Measurements from ENCODE around the gene STK26. TPM values are rescaled to one million over a fixed set of nuclear protein-coding genes. Genes with fewer than 3 reads are reported as not detected.
"Not testable (repeated sequence)": the region's sequence is repeated elsewhere in the genome, so short reads cannot be mapped to it uniquely, and the experiment has no call there.

STK26 gene
- total and polyA plus RNA-seq, 4 experiments from 2014 or later: 38.1 to 57.2 (median 45.1) TPM

DNA sequence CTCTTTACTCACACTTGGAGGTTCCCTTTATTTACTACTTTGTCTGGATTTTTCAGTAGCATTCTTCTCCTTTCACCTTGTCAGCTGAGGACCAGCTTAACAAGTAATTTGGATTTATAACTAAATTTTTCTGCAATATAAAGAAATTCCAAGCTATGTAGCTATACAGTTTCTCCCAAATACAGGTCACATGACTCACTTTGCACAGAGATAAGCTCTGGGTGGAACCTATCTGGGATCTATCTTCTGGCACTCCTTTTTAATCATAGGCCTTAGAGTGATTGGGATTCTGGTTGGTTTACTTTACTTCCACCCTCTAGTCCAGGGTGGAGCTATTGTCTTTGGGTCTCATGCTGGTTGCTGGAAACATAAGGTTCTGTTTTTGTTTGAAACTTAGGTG, 34.9 kb upstream of the STK26 start:
- Mint-ChIP-seq H3K27ac (peak overlapping the region in 6 of 7 donors; percentile 9 to 89 (median 55)), H3K4me1 (peaks cover 28 to 63% (median 37%) of the 10 kb centered on the region in 4 donors), H3K27me3 (no peaks in the 10 kb centered on the region), H3K9me3 (peaks cover 0 to 6% (median 0%) of the 10 kb centered on the region in 8 donors), H3K4me3 (peak overlapping the region in 2 of 8 donors; percentile 35 to 47), H3K36me3 (no peaks in the 10 kb centered on the region)
- intact Hi-C loops (cut with micrococcal nuclease): loop anchor here (10.0 kb wide), 1 partner anchor 133 kb away; no protein-coding TSS in a partner anchor
- DNase-seq: no peak
- ChIA-PET CTCF (ENCODE audit: partially characterized antibody) (no interaction called here), POLR2A (ENCODE audit: partially characterized antibody) (interaction anchor here (0.8 to 2.4 kb wide), 3 partner anchors 19 to 35 kb away, joined by 3 to 11 read pairs (median 6); partner anchors contain the start of gene STK26)
- Histone ChIP-seq H3K4me3 (ENCODE audit: low read length in 2 of 2) (no peak overlapping the region), H3K27me3 (ENCODE audit: insufficient read depth, low read length) (no peaks in the 10 kb centered on the region), H3K4me1 (ENCODE audit: insufficient read depth, low read length) (peaks cover 47% of the 10 kb centered on the region), H3K9me3 (ENCODE audit: control insufficient read depth in 1 of 2, low read length in 2 of 2) (no peaks in the 10 kb centered on the region), H3K27ac (ENCODE audit: low read depth, low read length) (no peak overlapping the region), H3K36me3 (ENCODE audit: insufficient read depth, low read length) (no peaks in the 10 kb centered on the region)

DNA sequence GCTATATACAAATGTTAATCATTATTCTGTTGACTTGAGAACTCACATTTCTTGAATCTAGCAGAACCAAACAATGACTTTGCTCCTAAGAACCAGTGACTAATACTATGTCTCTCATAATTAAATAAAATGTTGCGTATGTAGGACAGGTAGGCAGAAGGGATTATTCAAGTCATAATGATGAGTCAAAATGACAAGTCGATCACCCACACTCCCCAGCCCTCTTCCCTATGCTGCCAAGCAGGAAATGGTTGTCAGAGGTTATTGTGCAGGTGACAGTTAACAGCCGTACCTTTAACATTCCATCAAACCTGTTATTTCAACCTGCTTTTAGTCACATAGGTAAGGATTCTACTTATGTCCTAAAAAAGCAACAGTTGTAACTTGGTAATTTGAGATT, 22.0 kb upstream of the STK26 start:
- H3K4me3 ChIP-seq (ENCODE audit: low read length in 2 of 2): no peak overlapping the region
- H3K4me1 Mint-ChIP-seq: peaks cover 9 to 25% (median 11%) of the 10 kb centered on the region in 4 donors
- no peaks in the 10 kb centered on the region for H3K9me3 Mint-ChIP-seq
- POLR2A ChIA-PET (ENCODE audit: partially characterized antibody): interaction anchor here (1.5 kb wide), 1 partner anchor 22 kb away, joined by 5 read pairs; the partner anchor contains the start of gene STK26
- H3K4me3 Mint-ChIP-seq: peak overlapping the region in 1 of 8 donors; percentile 47
- DNase-seq: peak in 1 of 5 donors; percentile 36
- peaks cover 11% of the 10 kb centered on the region for H3K4me1 ChIP-seq (ENCODE audit: insufficient read depth, low read length)
- H3K27ac ChIP-seq (ENCODE audit: low read depth, low read length): no peak overlapping the region
- H3K36me3 ChIP-seq (ENCODE audit: insufficient read depth, low read length): no peaks in the 10 kb centered on the region
- no peaks in the 10 kb centered on the region for H3K27me3 ChIP-seq (ENCODE audit: insufficient read depth, low read length)
- CTCF ChIA-PET (ENCODE audit: partially characterized antibody): no interaction called here
- intact Hi-C loops (cut with micrococcal nuclease): no loop called here
- no peaks in the 10 kb centered on the region for H3K9me3 ChIP-seq (ENCODE audit: control insufficient read depth in 1 of 2, low read length in 2 of 2)
- no peak overlapping the region for H3K27ac Mint-ChIP-seq
- H3K36me3 Mint-ChIP-seq: no peaks in the 10 kb centered on the region
- no peaks in the 10 kb centered on the region for H3K27me3 Mint-ChIP-seq

DNA sequence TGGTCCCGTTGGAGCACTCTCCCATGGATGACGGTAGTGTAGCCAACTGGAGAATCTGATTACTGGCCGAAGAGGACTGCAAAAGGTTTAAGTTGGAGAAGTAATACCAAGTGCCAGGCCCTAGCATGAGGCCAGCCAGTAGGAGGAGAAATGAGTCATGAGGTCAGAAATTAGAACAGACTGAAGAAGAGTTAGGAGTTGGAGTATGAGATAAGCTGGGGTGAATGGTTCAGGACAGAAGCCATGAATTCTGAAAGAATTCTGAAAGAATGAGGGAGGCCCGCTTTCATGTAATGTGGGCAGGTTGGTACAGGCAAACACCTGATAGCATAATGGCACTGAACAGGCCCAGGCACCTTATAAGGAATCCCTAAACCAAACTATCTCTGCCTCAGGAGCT, 18.4 kb upstream of the STK26 start:
- intact Hi-C loops (cut with micrococcal nuclease): no loop called here
- no peak for DNase-seq
- POLR2A ChIA-PET (ENCODE audit: partially characterized antibody): no interaction called here
- peaks cover 11% of the 10 kb centered on the region for H3K4me1 ChIP-seq (ENCODE audit: insufficient read depth, low read length)
- H3K4me3 ChIP-seq (ENCODE audit: low read length in 2 of 2): no peak overlapping the region
- Mint-ChIP-seq H3K4me3 (no peak overlapping the region), H3K4me1 (peaks cover 9 to 25% (median 12%) of the 10 kb centered on the region in 4 donors), H3K27me3 (peaks cover 0 to 1% of the 10 kb centered on the region in 2 donors), H3K36me3 (no peaks in the 10 kb centered on the region), H3K9me3 (no peaks in the 10 kb centered on the region), H3K27ac (no peak overlapping the region)
- H3K9me3 ChIP-seq (ENCODE audit: control insufficient read depth in 1 of 2, low read length in 2 of 2): no peaks in the 10 kb centered on the region
- H3K27me3 ChIP-seq (ENCODE audit: insufficient read depth, low read length): no peaks in the 10 kb centered on the region
- CTCF ChIA-PET (ENCODE audit: partially characterized antibody): no interaction called here
- no peaks in the 10 kb centered on the region for H3K36me3 ChIP-seq (ENCODE audit: insufficient read depth, low read length)
- H3K27ac ChIP-seq (ENCODE audit: low read depth, low read length): no peak overlapping the region

DNA sequence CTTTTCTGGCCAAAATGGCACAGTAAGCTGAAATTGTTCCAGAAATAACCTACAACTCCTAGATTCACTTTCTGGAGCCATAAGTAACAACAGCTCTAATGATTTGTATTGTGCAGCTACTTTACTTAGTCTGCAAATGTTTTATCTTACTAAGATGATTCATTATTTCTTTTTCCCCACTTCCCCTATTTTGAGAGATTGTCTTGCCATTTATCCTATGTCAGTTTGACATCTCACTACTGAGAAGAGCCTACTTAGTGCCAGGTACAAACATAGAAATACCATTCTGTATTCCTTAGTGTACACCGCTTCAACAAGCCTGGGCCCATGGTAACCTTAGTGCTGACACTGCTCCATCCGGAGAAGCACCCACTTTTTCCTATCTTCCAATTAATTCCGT, 13.8 kb upstream of the STK26 start:
- ChIA-PET CTCF (ENCODE audit: partially characterized antibody) (no interaction called here), POLR2A (ENCODE audit: partially characterized antibody) (no interaction called here)
- no peak for DNase-seq
- no peaks in the 10 kb centered on the region for H3K36me3 ChIP-seq (ENCODE audit: insufficient read depth, low read length)
- H3K27me3 ChIP-seq (ENCODE audit: insufficient read depth, low read length): no peaks in the 10 kb centered on the region
- H3K27ac ChIP-seq (ENCODE audit: low read depth, low read length): no peak overlapping the region
- no peaks in the 10 kb centered on the region for H3K4me1 ChIP-seq (ENCODE audit: insufficient read depth, low read length)
- peaks cover 0 to 2% (median 0%) of the 10 kb centered on the region in 4 donors for H3K4me1 Mint-ChIP-seq
- peaks cover 0 to 1% of the 10 kb centered on the region in 2 donors for H3K27me3 Mint-ChIP-seq
- no peak overlapping the region for H3K27ac Mint-ChIP-seq
- H3K9me3 Mint-ChIP-seq: no peaks in the 10 kb centered on the region
- no peak overlapping the region for H3K4me3 Mint-ChIP-seq
- intact Hi-C loops (cut with micrococcal nuclease): no loop called here
- H3K9me3 ChIP-seq (ENCODE audit: control insufficient read depth in 1 of 2, low read length in 2 of 2): no peaks in the 10 kb centered on the region
- no peak overlapping the region for H3K4me3 ChIP-seq (ENCODE audit: low read length in 2 of 2)
- H3K36me3 Mint-ChIP-seq: no peaks in the 10 kb centered on the region

DNA sequence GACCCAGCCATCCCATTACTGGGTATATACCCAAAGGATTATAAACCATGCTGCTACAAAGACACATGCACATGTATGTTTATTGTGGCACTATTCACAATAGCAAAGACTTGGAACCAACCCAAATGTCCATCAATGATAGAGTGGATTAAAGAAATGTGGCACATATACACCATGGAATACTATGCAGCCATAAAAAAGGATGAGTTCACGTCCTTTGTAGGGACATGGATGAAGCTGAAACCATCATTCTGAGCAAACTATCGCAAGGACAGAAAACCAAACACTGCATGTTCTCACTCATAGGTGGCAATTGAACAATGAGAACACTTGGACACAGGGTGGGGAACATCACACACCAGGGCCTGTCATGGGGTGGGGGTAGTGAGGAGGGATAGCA, 12.9 kb upstream of the STK26 start:
- H3K36me3 ChIP-seq (ENCODE audit: insufficient read depth, low read length); H3K9me3 ChIP-seq (ENCODE audit: control insufficient read depth in 1 of 2, low read length in 2 of 2); H3K27ac Mint-ChIP-seq; H3K4me1 ChIP-seq (ENCODE audit: insufficient read depth, low read length); H3K4me3 Mint-ChIP-seq; H3K27ac ChIP-seq (ENCODE audit: low read depth, low read length); H3K36me3 Mint-ChIP-seq; H3K4me3 ChIP-seq (ENCODE audit: low read length in 2 of 2); H3K27me3 Mint-ChIP-seq; intact Hi-C loops (cut with micrococcal nuclease); DNase-seq; H3K27me3 ChIP-seq (ENCODE audit: insufficient read depth, low read length); H3K4me1 Mint-ChIP-seq; CTCF ChIA-PET (ENCODE audit: partially characterized antibody); POLR2A ChIA-PET (ENCODE audit: partially characterized antibody); H3K9me3 Mint-ChIP-seq: not testable (repeated sequence)

DNA sequence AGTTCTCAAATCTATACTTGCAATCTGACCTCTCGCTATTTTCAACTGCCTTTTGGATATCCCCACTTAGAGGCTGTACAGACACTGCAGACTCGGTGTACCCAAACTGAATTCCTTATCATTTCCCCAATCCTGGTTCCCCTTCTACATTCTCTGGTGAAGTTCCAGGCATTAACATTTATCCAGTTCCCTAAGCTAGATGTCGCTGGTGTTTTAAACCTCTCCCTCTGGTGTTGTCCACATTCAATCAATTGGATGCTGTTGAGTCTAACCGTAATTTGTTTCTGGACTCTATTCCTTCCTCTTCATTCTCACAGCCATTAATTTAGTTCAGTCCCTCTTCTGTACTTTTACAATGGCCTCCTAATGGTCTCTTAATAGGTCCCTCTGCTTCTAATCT, 7.2 kb upstream of the STK26 start:
- Histone ChIP-seq H3K4me3 (ENCODE audit: low read length in 2 of 2) (no peak overlapping the region), H3K4me1 (ENCODE audit: insufficient read depth, low read length) (peaks cover 15% of the 10 kb centered on the region), H3K27me3 (ENCODE audit: insufficient read depth, low read length) (no peaks in the 10 kb centered on the region), H3K9me3 (ENCODE audit: control insufficient read depth in 1 of 2, low read length in 2 of 2) (no peaks in the 10 kb centered on the region), H3K36me3 (ENCODE audit: insufficient read depth, low read length) (no peaks in the 10 kb centered on the region), H3K27ac (ENCODE audit: low read depth, low read length) (no peak overlapping the region)
- ChIA-PET POLR2A (ENCODE audit: partially characterized antibody) (no interaction called here), CTCF (ENCODE audit: partially characterized antibody) (no interaction called here)
- Mint-ChIP-seq H3K9me3 (no peaks in the 10 kb centered on the region), H3K36me3 (no peaks in the 10 kb centered on the region), H3K4me3 (no peak overlapping the region), H3K27me3 (no peaks in the 10 kb centered on the region), H3K4me1 (peaks cover 6 to 16% (median 13%) of the 10 kb centered on the region in 4 donors), H3K27ac (peak overlapping the region in 1 of 7 donors; percentile 7)
- no peak for DNase-seq
- intact Hi-C loops (cut with micrococcal nuclease): no loop called here

DNA sequence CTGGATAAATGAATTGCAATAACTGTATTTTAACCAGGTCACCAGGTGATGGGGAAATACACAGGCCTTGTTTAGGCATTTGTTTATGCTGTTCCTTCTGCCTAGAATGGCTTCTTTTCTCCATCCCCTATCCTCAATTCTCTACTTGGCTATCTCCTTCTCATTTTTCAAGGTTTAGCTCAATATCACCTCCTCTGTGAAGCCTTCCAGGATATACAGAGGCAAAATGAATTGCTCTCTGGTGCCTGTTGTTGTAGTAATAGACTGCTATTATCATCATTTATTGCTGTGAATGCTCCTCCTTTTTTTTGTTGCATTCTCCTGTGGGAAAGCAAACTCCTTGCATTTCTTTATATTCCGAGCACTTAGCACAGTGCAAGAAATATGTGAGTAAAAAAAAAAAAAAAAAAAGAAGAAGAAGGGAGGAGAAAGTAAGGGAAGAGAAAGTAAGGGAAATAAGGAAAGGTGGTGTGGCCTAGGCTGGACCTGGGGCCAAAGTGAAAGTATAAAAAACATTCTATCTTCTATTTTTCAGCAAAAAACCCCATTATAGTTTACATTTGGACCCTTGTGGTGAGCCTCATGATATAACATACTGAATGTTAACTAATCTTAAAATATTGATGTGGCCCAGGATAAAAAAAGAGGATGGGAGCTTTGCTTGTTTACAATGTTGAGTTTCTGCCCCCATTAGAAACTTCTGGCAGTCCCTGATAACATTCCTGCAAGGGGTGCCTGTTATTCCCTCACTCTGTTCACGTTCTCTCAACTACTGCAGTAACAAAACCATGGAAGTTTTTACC, 6.3 kb upstream of the STK26 start:
- intact Hi-C loops (cut with micrococcal nuclease): no loop called here
- DNase-seq: no peak
- Histone ChIP-seq H3K27me3 (ENCODE audit: insufficient read depth, low read length) (no peaks in the 10 kb centered on the region), H3K4me1 (ENCODE audit: insufficient read depth, low read length) (peaks cover 15% of the 10 kb centered on the region), H3K27ac (ENCODE audit: low read depth, low read length) (no peak overlapping the region), H3K9me3 (ENCODE audit: control insufficient read depth in 1 of 2, low read length in 2 of 2) (no peaks in the 10 kb centered on the region), H3K36me3 (ENCODE audit: insufficient read depth, low read length) (no peaks in the 10 kb centered on the region), H3K4me3 (ENCODE audit: low read length in 2 of 2) (no peak overlapping the region)
- Mint-ChIP-seq H3K4me1 (peaks cover 6 to 23% (median 13%) of the 10 kb centered on the region in 4 donors), H3K4me3 (no peak overlapping the region), H3K36me3 (no peaks in the 10 kb centered on the region), H3K9me3 (no peaks in the 10 kb centered on the region), H3K27ac (peak overlapping the region in 3 of 7 donors; percentile 25 to 47 (median 25)), H3K27me3 (no peaks in the 10 kb centered on the region)
- CTCF ChIA-PET (ENCODE audit: partially characterized antibody): no interaction called here
- POLR2A ChIA-PET (ENCODE audit: partially characterized antibody): interaction anchor here (1.1 to 2.5 kb wide), 3 partner anchors 10 to 32 kb away, joined by 4 to 6 read pairs (median 6); no protein-coding TSS in a partner anchor
